ENCODE results near the gene ABCD4.
A peak's percentile ranks its signal among the peaks of the same experiment; 100 is the strongest.
"Not testable (repeated sequence)": the region's sequence is repeated elsewhere in the genome, so short reads cannot be mapped to it uniquely, and the experiment has no call there.

The ABCD4 gene

DNA sequence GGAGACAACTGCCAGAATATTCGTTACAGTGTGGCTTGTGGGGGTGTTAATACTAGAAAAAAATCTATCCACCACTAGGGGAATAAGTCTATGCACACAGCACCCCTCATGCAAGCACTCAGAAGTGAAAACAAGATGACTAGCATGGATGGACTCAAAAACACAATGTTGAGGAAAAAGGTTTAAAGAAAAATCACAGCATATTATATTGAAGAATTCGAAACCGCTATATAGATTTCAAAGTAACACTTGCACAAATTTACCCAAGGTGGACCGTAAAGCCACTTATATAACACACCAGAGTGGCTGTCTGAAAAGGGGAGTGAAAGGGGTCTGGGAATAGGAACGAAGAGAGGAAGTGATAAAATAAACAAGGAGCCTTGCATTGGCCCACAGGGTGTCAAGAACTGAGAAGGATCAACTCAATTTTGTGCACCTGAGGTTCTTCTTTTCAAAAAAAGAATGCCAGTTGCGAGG lies 544 bp downstream of the ABCD4 start:
- DNase-seq (ENCODE audit: low read depth in 3 of 3): peak in 1 of 3 donors; percentile 8

DNA sequence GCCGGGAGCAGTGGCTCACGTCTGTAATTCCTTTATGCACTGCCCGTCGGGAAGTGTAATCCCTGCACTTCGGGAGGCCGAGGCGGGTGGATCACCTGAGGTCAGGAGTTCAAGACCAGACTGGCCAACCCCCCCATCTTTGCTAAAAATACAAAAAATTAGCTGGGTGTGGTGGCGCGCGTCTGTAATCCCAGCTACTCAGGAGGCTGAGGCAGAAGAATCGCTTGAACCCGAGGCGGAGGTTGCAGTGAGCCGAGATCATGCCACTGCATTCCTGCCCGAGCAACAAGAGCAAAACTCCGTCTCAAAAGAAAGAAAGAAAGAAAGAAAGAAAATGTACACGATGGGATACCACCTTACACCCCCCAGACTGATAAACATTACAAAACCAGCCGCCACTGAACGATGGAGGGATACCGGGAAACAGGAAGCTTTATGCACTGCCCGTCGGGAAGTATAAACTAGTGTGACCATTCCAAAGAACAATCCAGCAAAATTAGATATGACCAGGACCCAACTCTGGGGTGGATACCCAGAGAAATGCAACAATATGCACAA lies 1.1 kb downstream of the ABCD4 start:
- no peak for DNase-seq (ENCODE audit: low read depth in 3 of 3)

DNA sequence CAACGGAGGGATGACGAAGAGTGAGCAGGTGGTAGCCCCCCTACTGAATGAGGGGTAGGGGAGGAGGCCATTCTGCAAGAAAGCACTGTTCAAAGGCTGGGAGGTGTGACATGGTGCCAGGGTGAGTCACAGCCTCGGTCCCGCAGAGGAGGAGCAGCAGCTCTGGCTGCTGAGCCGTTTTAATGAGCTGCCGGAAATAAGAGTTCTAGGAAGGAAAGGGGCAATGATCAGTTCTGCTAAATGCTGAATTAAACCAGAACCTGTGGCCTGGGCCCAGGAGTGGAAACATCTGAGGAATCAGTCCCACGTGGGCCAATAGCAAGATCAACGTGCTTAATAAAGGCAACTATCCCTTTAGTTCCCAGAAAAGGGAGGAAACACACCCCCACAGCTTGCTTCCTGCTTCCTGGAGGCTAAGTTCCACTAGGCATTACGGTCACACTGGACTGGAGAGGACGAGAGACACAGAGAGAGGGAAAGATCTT lies 3.6 kb downstream of the ABCD4 start:
- no peak for DNase-seq (ENCODE audit: low read depth in 3 of 3)

DNA sequence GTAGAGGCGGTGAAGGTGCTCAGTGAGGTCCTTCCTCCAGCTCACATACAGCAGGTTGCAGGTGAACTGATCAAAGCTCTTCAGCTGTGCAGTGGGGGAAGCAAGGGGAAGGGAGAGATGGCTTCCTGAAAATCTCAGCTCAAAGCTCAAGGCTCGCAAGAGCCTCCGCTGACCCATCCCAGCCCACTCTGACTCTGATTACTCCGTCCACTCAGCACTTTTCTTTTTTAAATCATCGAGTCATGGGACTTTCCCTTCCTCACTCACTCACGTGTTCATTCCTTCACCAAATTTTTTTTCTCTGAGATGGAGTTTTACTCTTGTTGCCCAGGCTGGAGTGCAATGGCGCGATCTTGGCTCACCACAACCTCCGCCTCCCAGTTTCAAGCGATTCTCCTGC lies 4.7 kb downstream of the ABCD4 start:
- no peak for DNase-seq (ENCODE audit: low read depth in 3 of 3)

DNA sequence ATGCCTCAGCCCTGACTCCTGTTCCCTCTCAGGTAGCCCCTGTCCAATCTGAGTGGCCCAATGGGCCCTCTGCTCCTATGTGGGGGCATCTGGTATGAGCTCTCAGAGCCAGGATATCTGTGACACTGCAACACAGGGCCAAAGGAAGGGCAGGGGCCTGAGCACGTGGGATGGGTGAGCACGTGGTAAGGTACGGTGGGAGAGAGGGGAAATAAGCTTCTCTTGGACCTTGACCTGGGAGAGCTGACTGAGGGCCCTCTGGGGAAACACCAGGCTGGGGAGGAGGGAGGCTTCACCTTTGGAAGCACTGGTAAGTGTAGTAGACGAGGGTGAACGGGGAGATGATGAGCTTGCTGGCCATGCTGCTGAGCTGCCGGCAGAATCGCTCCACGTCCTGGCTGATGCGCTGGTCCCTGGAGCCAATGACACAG lies 6.7 kb downstream of the ABCD4 start:
- no peak for DNase-seq (ENCODE audit: low read depth in 3 of 3)

DNA sequence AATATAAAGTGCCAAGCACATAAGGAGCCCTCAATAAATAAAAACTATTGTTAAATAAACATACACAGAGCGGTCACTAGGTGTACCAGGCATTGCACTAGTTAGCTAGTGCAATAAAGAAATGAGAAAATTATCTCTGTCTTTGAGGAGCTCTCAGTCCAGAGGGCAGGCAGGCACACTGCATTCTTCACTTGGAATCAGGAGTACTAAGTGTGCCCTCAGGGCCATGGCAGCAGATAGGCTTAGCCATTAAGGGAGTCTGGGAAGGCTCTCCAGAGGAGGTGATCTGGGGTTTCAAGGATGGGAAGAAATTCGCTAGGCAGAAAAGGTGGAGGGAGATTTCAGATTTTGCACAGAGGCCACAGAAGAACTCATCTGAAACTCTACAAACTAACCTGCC lies 9.1 kb downstream of the ABCD4 start:
- DNase-seq (ENCODE audit: low read depth in 3 of 3): no peak

DNA sequence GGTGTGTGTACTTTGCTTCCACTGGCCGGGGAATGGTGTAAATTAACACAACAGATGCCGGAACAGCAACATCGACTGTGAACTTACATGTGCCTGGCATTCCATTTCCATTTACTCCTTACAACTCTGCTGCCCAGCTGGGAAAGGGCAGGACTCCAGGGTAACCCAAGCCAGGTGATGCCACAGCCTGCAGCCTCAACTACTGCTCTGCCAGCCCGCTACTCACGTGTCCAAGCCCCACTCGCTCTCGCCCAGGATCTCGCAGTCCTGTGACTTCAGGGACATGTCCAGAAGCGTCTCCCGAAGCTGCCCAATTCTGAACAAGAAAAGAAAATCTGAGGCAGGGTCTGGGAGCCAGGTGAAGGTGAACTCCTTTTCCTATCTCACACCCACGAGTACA lies 10.7 kb downstream of the ABCD4 start:
- DNase-seq (ENCODE audit: low read depth in 3 of 3): no peak

DNA sequence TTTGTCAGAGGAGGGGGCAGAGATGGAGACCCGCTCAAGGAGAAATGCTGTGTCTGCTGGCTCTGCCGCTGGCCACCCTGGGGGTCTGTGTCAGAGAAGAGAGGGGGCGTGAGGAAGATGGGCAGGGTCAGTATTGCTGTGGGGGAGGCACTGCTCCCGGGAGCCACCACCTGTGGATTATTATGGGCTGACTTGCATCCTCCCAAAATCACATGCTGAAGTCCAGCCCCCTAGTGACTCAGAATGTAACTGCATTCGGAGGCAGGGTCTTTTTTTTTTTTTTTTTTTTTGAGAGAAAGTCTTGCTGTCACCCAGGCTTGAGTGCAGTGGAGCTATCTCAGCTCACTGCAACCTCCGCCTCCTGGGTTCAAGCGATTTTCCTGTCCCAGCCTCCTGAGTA lies 12.3 kb downstream of the ABCD4 start:
- DNase-seq (ENCODE audit: low read depth in 3 of 3): no peak

DNA sequence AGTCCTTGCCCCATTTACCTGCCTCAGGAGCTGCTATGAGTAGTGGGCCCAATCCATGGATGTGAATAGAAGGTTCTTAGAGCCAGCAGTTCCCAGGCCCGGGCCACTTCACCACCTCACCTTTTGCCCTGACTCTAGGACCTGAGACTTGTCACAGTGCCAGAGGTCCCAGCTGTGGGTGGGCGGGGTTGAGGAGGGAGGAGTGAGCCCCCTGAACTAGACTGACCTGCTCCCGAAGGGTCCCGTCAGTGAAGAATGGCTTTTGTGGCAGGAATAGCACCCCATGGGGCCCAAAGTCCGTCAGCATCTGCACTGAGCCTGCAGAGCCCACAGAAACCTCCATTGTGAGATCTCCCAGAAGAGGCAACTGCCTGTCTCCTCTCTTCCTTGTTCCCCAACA lies 12.9 kb downstream of the ABCD4 start:
- DNase-seq (ENCODE audit: low read depth in 3 of 3): no peak

DNA sequence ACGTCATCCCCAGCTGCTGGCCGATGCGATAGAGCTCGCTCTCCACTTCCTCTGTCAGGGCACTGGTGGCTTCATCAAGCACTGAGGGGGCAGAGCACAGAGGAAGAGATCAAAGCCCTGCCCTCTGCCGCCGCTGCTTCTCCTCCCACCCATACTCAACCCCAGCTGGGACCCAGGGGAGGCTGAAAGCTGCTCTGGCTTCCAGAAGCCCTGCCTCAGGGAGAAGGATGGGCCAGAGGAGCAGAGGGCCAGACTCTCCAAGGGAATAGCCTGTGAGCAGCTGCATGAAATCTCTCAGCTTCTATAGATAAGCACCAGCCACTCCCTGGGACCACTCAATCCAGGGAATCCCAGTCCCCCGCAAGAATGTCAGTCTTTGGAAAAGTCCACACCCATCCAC lies 16.0 kb downstream of the ABCD4 start:
- no peak for DNase-seq (ENCODE audit: low read depth in 3 of 3)

DNA sequence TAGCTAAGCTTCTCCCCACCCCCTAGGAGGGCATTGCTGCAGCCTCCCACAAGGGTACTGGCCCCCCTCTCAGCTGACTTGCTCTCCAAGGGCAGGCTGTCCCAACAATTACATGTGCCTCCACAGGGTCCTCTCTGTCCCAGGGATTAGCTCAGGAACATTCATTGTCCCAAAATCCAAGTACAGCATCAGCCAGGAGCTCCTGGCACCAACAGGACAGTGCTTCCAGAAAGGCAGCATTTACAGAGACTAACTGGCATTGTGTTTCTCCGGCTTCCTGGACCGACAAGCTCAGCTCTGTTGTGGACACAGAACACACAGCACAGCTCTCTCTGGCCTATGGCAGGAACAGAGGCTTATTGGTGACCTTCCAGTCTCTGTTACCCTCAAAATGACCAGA lies 21.7 kb downstream of the ABCD4 start:
- DNase-seq (ENCODE audit: low read depth in 3 of 3): no peak

DNA sequence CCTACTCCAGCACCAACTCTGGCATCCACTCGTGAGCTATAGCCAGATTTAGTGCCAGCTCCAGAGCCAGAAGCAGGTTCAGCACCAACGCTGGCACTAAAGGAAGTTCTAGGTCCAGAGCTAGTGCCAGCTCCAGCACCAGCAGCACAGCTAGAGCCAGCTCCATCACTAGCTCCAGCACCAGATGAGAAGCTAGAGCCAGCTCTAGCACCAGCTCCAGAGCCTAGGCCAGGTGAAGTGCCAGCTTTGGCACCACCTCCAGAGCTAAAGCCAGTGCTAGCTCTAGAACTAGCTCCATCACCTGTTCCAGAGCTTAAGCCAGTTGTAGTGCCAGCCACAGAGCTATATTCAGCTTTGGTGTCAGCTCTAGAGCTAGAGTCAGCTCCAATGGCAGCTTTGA lies 24.7 kb downstream of the ABCD4 start:
- DNase-seq (ENCODE audit: low read depth in 3 of 3): no peak

DNA sequence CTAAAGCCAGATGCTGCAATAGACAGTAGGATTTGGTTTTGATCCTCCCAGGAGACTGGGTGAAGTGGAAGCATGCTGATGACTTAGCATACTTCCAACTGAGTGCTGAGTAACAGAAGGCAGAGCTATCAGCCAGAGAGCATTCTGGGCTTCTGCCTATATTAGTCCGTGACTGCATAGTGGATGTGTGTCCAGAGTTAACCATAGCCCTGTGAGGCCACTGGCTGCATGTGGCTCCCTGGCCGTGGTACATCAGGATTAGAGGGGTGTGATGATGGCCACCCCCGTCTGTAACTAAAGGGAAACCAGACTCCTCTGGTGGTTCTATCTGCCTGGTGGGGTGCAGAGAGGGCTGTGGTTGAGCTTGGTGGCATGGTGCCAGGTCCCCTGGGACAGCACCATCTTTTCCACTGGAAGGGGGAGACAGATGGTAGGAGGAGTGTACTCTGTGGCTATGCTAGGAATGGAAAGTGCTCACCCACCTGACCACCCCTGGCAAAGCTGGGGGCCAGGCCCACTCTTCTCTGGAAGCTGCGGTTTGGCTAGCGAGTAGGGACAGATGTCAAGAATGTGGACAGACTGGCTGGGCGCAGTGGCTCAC lies 27.4 kb downstream of the ABCD4 start:
- no peak for DNase-seq (ENCODE audit: low read depth in 3 of 3)

DNA sequence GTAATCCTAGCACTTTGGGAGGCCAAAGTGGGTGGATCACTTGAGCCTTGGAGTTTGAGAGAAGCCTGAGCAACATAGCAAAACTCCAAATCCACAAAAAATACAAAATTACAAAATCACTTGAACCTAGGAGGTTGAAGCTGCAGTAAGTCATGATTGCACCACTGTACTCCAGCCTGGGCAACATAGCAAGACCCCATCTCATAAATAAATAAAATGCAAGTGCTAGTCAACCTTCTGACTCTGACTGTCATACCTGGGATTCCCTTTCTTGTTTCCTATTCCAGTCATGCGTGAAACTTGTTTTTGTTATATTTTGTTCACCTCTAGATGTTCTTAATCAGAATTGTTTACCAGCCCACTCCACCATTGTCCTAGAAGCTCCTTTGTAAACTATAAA lies 31.4 kb downstream of the ABCD4 start:
- DNase-seq (ENCODE audit: low read depth in 3 of 3): no peak

DNA sequence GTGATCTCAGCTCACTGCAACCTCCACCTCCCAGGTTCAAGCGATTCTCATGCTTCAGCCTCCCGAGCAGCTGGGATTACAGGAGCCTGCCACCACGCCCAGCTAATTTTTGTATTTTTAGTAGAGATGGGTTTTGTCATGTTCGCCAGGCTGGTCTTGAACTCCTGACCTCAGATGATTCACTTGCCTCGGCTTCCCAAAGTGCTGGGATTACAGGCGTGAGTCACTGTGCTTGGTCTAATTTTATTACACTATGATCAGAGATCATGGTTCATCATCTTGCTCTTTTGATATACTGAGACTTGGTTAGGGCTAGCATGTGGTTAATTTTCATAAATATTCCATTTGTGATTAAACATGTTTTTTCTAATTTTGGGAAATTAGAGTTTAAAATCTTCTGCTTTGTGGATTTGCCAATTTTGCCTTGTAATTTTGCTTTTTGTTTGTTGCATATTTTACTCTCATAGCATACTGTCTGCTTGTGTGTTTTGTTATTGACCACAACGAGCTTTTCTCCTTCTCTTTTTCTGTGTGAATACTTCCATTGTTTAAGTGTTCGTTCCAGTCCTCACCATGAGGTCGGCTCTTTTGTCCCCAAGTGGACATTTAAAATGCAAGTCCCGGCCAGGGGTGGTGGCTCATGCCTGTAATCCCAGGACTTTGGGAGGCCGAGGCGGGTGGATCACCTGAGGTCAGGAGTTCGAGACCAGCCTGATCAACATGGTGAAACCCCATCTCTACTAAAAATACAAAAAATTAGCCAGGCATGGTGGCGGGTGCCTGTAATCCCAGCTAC lies 32.2 kb downstream of the ABCD4 start:
- not testable (repeated sequence) for DNase-seq (ENCODE audit: low read depth in 3 of 3)

DNA sequence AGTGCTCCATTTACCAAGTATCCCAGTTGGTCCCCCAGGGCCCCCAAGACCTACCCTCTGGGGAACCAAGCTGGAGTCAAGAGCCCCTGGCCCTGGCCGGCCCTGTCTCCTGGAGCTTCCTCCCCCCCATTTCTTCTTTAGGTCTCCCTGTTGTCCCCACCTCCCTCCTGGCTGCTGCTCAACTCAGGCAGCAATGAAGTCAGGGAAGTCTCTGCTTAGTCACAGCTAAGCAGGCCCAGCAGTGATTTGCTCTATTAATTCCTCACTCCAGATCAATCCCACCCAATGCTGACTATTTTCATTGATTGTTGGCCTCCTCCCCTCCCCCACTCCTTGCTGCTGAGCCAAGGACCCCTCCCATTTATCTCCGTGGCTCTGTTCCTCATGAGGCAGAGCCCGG lies 35.1 kb downstream of the ABCD4 start:
- no peak for DNase-seq (ENCODE audit: low read depth in 3 of 3)

DNA sequence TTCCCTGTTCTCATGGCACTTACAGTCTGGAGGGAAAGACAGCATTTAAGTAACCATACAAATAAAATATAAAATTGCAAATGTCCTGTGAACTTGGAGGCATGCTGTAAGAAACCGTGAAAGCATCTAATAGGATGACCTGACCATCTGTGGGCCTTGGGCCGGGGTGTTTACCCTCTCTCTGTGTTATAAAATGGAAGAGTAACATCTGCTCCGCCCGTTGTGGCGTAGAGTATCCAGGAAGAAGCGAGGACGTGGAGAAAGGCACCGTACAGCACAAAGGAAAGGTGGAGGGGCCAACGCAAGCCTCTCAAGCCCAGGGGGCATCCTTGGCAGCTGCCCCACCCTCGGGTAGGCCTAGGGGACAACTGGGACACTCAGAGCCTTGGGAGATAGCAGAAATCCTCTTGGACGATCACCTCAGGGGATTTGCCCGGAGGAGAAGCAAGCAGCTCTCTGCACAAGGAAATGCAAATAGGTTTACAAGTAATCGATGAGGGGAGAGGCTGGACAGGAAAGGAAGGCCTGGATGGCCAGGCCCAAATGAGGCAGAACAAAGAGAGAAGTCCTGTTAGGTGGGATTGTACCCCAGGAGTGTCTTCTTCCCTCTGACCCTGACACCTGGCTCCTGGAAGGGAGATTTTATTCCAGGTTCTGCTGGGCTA lies 37.3 kb downstream of the ABCD4 start:
- no peak for DNase-seq (ENCODE audit: low read depth in 3 of 3)

DNA sequence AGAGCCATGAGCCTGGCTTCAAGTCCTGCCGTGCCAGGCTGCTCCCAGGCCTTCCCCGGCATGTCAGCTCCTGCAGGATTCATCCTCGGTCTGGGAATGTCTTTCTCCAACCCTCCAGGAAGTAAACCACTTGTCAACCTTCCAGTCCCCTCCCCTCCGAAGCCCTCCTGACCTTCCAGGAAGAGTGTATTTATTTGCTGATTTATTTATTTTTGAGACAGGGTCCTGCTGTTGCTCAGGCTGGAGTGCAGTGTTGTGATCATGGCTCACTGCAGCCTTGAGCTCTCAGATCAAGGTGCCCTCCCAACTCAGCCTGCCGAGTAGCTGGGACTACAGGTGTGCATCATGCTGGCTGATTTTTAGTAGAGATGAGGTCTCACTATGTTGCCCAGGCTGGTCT lies 38.8 kb downstream of the ABCD4 start:
- no peak for DNase-seq (ENCODE audit: low read depth in 3 of 3)

DNA sequence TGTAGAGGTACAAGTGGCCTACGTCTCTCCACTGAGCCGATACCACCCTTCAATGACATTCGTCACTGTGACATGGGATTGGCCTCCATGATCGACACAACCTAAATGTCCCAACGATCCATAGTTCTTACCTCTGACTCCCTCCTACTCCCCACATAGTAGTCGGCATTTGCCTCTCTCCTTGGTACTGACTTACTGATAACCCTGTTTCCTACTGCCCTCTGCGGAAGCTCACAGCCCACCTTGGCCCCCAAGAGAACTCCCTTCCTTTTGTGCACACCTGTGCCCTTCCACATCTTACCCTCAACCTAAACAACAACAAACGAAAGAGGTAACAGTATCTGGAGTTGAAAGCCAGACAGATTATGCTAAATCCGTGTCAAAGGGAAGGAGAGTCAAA lies 39.6 kb downstream of the ABCD4 start:
- no peak for DNase-seq (ENCODE audit: low read depth in 3 of 3)

DNA sequence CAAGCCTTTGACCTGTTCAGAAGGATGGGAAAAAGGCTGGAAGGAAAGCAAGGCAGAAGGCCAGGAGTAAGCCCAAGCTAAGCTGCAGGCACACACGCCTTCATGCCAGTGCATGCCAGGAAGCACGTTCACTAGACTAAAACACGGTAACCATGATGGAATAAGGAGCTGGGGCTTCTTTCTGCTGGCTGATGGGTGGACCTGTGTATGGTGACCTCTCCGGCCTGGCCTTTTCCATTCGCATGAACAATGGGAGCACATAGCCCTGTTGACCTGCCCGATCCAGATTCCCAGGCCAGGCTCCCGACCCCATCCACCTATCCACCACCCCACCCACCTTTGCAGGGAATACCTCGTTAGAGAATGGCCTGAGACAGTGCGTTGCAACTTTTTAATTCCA lies 40.7 kb downstream of the ABCD4 start:
- DNase-seq (ENCODE audit: low read depth in 3 of 3): no peak

DNA sequence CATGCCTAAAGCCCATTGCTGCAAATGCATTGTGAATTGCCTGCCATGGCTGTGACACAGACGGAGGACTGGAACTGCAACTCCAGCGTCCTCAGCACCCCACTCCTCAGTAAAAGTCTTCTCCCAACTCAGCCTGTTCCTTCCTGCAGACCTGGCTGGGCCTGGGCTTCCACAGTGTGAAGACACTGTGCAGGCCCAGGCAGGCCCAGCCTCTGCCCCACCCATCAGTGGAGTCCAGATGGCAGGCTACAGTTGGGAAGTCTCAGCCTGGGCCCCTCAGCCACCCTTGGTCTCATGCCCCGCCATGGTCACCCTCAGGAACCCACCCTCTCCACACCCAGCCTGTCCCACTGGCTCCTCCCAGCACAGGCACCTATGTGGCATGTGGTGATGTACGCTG lies 41.4 kb downstream of the ABCD4 start:
- DNase-seq (ENCODE audit: low read depth in 3 of 3): no peak

DNA sequence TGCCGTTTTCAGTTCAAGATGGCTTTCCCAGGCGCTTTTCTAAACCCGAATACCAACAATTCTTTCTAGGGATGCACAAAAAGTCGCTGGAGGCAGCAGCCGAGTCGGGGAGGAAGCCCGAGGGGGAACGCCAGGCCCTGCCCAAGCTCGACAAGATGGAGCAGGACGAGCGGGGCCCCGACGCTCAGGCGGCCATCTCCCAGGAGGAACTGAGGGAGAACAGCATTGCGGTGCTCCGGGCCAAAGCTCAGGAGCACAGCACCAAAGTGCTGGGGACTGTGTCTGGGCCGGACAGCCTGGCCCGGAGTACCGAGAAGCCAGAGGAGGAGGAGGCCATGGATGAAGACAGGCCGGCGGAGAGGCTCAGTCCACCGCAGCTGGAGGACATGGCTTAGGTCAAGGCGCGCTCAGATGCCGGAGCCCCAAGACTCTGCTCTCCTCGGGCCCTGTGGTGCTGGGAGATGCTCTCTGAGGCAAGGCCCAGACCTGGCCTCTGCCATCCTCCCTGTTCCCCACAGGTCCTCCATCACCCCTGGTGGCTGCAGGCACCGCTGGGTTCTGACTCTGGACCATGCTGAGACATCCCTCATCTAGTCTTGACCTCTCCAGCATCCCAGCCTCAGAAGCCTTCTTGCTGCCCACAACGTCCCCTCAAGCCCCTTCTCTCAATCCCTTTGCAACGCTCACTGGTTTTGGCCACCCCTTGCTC lies 42.1 kb downstream of the ABCD4 start:
- DNase-seq (ENCODE audit: low read depth in 3 of 3): no peak

Data from stimulated activated CD4-positive, alpha-beta T cell treated with anti-CD3 and anti-CD28 coated beads, TNF-alpha, amount 100 ng/mL, for 48 hours (primary cell).